NK-92 (cell line): ENCODE data around the gene CRIP2.

Experiments
- DNase-seq: peaks from one replicate; lab custom pipeline; 2025; ENCODE audit not compliant: unreplicated experiment; lab: John Stamatoyannopoulos, UW

CRIP2 gene

DNA sequence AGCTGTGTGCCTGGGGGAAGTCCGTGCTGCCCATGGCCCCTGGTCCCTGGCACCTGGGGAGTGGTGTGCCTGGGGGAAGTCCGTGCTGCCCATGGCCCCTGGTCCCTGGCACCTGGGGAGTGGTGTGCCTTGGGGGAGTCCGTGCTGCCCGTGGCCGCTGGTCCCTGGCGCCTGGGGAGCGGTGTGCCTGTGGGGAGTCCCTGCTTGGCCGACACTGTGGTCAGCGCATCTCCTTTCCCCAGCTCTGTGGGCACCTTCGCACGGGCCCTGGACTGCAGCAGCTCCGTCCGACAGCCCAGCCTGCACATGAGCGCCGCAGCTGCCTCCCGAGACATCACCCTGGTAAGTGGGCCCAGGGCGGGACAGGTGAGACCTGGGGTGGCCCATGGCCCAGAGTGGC is 14.5 kb upstream of the CRIP2 start:
- no peak for DNase-seq

DNA sequence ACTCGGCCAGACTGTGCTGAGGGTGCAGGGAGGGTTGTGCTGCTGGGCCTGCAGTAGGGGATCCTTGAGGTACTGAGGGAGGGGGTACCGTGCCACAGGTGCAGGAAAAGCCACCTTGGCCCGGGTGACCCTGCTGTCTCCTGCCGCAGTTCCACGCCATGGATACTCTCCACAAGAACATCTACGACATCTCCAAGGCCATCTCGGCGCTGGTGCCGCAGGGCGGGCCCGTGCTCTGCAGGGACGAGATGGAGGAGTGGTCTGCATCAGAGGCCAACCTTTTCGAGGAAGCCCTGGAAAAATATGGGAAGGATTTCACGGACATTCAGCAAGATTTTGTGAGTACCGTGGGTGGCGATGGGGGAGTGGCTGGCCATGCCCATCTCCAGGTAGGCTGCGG is 14.0 kb upstream of the CRIP2 start:
- DNase-seq, result no peak

DNA sequence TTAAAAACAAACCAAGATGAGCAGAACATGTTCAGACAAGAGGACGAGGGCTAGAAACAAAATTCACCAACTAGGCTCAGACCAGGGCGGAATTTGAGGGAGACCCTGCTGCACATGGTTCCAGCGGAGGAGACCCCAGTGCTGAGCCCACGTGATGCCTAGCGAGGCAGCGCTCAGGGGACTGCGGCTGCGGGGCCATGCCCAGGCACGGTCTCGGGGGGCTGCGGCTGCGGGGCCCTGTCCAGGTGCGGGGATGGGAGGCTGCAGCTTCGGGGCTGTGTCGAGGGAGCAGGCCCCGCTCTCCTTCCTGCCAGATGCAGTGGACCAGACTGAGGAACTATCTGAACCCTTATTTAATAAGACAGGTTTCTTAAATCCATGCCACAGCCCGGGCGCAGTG is 12.7 kb upstream of the CRIP2 start:
- DNase-seq, result no peak

DNA sequence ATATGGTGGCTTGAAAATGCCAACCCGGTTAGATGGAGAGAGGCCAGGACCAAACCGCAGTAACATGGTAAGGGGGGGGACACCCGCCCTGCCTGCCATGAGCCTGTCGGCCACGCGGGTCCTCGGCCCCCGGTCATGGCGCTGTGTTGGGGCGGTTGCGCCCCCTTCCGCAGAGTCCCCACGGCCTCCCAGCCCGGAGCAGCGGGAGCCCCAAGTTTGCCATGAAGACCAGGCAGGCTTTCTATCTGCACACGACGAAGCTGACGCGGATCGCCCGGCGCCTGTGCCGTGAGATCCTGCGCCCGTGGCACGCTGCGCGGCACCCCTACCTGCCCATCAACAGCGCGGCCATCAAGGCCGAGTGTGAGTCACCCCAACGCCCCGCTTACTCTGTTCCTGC is 10.1 kb upstream of the CRIP2 start:
- DNase-seq, result no peak

DNA sequence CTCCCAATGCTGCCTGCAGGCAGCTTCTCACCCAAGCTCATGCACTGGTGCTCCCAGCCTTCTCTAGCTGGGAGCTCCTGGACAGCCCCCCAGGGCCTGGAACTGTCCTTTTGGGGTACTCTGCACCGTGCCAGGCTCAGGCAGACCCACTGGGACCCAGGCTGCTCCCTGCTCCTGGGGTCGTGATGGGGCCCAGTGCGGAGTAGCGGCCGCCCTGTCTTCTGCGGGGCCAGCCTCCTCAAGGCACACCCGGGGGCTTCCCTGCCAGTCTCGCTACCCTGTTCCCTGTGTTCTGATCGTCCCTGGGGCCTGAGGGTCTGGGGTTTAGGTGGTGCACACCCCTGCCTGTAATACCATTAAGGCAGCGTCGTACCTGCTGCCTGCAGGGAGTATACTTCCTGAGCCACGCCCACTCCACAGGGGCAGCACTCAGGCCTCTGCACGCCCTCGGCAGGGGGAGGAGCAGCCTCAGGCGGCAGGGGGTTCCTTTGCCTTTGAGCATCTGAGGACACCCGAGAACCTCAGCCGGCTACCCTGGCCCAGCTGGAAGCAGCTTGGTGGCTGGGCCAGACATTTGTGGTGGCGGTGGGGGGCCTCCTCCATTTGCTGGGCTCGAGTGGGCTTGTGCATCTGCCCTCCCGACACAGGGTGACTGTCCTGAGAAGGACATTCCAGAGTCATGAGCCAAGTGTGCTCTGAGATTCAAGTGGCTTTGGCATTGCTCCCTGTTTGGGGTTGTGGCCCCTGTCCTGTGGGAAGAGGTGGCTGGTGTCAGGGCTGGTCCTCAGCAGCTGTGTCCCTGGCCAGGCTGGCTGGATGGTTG is 9.2 kb upstream of the CRIP2 start:
- no peak for DNase-seq

DNA sequence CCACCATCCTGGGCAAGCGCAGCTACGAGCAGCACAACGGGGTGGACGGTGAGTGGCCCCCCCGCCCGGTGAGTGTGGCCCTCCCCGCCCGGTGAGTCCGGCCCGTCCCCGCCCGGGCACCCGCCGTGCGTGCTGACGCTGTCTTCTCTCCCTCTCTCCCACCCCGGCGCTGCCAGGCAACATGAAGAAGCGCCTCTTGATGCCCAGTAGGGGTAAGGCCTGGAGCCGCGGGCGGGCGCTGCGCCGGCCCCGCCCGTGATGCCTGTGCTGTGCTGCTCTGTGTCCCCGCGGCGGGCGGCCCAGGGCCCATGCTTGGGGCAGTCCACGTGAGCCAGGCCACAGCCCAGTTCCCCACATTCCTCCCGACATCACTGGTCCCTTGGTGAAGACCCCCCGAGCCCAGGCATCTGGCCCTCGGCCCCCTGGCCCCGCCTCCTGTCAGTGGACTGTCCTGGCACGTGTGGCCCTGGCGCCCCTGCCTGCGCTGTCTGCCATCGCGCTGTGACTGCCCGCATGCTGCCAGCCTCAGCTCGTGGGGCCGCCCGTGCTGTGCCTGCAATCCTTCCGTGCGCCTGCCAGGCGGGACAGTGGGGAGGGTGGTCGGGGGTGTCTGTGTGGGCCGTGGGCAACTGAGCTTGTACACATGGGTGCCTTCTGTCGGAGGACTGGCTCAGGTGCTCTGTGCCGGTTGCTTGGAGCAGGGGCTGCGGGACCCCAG is 7.9 kb upstream of the CRIP2 start:
- DNase-seq, result no peak

DNA sequence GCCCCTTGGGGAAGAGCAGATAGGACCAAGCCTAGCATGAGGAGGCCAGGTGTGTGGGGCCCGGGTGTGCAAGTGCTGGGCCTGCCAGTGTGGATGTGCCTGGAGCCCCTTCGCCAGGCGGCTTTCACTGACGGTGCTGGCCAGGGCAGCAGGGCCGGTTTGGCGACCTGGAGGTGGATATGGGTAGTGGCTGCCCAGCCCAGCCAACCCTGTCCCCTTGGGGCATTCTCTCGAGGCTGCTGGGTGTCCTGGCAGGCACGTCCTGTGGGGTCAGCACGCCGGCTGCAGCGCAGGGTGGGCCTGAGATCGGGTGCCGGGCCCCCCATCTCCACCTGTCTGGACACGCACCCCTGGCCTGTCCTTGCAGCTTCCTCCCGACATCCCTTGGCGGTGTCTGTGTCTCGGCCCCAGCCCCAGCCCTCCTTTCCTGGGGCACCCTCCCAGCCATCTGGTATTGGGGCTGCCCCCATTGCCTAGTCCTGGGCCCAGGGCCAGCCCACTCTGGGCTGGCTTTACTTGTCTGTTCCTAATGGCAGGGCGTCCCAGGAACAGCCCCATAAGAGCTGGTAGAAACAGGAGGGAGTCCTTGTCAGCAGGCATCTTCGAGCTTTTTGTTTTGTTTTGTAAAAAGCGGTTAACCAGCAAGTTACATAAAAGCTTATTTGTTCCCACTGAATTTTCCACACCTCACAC is 7.2 kb upstream of the CRIP2 start:
- no peak for DNase-seq

DNA sequence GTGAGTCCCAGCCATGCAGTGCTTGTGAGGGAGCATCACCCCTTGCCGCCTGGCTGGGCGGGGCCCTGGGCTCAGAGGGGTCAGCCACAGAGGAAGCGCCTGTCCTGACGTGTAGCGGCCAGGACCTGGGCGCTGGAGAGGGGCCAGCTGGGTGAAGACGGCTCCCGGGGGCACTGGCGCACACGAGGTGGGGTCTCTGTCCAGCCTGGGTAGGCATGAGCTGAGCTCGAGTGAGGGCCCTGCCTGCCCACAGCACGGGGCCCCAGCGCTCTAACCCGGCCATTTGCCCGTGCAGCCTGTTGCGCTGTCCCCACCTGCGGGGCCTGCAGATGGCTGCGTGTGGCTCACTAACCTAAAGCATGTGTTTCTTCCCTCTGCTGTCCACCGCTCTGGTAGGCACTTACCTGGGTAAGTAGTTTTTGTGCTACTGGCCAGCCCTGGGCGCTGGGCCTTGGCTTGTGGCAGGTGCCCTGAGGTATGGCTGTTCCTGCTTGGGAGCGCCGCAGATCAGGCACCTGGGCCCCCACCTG is 6.6 kb upstream of the CRIP2 start:
- no peak for DNase-seq

DNA sequence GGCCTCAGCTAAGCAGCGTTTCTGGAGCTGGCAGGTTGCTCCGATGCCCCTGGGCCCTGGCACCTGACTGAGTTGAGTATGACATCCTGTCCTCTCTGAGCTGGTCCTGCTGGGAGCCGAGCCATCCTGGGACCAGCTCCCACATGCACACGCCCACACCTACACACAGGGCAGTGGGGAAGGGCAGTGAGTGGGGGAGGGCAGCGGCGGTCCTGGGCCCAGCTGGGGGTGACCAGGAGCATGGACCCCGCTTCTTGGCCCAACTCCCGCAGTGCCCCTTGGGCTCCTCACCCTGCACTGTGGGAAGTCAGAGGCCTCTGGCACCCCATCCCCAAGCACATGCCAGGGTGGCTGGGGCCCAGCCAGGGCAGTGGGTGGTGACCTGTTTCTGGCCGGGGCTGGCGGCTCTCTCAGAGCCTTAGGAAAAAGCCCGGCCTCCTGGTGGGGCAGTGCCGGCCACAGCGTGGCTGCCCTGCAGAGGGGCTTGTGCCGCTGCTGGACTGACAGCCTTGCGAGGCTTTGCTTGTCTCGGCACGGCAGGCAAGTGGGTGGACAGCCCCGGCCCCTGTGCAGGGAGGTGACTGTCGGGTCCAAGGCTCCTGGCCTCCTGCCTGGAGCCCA is 5.9 kb upstream of the CRIP2 start:
- no peak for DNase-seq

DNA sequence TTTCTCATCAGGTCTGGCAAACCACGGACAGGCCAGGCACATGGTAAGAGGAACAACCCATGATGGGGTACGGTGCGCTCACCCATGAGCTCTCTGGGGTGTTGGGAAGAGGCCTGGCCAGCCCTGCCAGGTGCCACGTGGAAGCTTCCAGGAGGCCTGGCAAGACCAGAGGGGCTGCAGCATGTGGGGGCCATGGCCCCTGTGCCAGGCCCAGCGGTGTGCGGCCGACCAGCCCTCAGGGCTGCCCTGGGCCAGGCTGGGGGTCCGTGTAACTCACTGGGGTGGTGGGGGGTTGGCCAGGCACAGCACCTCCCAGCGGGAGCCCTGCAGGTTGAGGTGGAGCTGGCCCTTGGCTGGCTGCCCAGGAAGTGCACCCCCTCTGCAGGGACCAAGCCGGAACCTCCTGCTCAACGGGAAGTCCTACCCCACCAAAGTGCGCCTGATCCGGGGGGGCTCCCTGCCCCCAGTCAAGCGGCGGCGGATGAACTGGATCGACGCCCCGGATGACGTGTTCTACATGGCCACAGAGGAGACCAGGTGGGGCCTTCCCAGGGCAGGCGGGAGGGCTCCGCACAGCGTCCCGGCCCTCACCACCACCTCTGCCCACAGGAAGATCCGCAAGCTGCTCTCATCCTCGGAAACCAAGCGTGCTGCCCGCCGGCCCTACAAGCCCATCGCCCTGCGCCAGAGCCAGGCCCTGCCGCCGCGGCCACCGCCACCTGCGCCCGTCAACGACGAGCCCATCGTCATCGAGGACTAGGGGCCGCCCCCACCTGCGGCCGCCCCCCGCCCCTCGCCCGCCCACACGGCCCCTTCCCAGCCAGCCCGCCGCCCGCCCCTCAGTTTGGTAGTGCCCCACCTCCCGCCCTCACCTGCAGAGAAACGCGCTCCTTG is 4.9 kb upstream of the CRIP2 start:
- no peak for DNase-seq

DNA sequence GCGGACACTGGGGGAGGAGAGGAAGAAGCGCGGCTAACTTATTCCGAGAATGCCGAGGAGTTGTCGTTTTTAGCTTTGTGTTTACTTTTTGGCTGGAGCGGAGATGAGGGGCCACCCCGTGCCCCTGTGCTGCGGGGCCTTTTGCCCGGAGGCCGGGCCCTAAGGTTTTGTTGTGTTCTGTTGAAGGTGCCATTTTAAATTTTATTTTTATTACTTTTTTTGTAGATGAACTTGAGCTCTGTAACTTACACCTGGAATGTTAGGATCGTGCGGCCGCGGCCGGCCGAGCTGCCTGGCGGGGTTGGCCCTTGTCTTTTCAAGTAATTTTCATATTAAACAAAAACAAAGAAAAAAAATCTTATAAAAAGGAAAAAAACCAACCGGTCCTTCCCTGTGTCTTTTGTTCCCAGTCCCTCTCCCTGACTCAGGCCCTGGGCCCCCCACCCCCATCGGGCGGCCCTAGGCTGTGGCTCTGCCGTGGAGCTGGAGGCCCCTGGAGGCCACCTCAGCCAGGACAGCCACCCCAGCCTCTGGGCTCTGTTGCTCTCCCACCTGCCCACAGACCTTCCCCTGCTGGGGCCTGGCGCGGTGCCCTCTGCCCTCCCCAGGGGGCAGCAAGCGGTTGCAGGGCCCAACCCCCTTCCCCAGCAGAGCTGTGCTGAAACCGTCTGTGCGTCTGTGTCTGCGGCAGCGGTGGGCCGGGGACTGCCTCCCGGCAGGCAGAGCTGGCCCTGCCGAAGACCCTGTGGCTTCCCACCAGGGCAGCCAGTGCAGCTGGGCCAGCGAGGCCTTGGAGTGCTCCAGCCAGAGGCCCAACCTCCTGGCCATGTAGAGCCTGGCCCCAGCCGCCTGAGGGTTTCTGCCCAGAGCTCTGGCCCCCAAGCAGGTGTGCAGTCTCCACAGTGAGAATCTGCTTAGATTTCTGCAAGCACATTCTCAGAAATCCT is 4.0 kb upstream of the CRIP2 start:
- no peak for DNase-seq

DNA sequence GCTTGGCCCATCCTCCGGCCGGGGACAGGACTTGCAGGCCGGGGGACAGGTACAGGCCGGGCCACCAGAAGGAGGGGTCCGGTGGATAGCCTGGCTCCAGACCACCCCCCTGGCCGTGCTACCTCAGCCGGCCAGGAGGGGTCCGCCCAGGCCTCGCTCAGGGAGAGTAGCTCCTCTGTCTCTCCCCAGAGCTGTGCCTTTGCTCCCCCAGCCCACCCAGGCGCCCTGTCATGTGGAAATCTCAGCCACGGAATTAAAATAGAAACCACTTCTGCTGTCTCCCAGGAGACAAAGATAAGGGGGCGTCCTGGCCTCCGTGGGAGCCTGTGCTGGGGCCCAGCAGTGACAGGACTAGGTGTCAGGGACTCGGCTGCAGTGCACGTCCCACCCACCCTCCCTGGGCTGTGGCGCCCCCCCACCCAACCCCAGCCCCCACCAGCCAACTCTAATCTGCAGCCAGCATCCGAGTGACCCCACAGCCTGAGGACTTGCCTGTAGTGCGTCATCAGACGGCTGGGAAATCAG is 3.3 kb upstream of the CRIP2 start:
- DNase-seq, result no peak

DNA sequence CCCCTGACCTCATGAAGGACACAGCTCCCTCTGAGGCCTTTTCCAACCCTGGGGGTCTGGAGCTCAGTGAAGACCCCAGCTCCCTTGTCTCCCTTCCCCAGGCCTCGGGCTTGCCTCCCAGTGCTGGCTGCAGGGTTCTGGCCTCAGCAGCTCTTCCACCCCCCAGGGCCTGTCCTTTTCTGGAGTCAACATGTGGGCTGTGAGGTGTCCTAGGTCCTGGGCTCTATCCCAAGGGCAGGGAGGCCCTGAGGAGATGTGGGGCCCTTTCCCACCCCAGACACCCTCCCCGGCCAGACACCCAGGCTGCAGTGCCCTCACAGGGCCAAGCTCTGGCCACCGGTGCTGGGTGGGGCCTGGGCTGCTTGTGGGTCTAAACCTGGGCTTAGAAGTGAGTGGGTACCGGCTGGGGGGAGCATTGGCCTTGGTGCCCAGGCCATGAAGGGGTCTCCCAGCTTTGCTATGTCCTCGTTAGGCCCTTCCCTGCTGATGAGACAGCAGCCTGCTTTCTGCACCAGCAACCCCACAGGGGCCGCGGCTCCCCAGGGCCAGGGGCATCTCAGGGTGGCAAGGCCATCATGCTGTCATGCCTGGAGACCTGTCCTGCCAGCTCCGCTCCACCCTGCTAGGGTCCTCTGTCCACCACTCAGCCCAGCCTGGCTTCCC is 2.7 kb upstream of the CRIP2 start:
- DNase-seq, result no peak

DNA sequence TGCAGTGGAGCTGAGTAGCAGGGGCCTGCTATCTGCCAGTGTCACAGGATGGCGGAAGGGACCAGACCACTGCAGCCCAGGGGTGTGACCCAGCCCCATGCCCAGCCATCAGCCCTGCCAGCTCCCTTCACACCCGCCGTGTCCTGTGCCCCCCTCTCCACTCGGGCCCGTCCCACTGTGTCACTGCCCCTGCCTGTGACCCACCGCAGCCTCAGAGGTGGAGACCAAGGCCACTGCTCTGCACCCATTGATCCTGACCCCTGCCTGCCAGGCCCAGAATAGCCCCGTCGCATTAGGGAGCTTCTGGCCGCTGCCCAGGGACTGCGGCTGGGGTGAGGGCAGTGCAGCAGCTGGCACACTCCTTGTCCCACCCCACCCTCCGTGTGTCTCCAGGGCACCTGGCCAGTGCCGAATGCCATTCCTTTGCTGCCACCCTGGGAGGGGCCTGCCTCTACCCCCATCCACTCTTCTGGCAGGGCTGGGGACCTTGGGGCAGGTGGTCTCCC is 2.1 kb upstream of the CRIP2 start:
- no peak for DNase-seq

DNA sequence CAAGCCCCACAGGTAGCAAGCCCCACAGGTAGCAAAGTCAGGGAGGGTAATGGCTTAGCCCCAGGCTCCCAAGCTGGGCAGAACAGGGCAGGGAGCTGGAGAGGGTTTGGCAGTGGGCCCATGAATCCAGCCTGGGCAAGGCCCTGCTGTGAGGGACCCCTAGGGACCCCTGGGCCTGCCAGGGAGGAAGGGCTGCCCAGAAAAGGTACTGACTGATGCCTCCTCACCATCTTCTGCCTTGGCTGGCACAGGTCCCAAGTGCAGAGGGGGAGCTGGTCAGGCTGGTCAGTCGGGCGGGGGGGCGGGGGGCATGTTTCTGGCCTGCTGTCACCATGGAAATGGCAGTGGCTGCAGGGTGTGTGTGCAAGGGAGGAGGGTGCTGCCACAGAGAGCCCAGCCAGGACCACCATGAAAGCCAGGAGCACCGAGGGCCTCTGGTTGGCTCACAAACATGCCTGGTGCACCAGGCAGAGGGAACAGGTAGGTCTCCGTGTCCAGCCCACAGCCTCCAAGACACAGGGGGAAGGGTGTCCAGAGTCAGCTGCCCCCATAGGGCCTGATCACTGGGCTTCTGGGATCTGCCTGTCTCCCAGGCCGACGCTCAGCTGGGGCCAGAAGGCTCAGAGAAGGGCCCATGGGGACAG is 1.5 kb upstream of the CRIP2 start:
- no peak for DNase-seq

DNA sequence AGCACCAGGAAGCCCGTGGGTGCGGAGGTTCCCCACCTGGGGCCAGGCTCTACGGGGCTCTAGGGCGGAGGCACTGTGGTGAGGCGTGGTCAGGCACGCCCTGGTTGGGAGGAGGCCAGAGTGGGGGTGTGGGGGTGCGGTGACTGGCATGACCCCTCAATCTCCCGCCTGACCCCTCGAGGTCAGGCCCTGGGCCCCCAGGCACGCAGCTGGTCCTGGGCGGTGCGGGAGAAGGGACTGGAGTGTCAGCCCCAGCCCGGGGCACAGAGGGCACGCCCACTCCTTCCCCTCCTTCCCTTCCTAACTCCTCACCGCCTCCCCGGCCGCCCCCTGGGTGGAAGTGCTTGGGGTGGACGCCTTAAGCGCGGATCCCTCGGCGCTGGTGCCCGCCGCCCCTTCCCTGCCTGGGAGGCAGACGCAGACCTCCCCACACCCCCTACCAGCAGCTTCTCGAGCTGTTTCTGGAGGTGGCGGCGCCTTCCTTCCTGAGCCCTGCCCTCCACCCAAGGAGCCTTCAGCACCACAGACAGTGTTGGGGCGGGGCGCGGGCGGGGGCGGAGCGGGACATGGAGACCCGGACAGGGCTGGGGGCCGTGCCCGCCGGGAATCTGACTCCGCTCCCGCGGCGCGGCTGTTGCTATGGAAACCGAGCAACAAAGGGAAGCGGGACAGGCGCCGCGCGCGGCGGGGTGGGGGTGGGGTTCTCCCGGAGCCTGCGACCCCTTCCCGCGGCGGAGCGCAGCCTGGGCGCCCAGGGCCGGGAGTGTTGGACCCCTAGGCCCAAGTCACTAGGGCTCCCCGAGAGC is 741 bp upstream of the CRIP2 start:
- DNase-seq, result no peak
